Astrocyte of the spinal cord (primary cell): ENCODE results near the gene VMO1.

ENCODE experiments used
- DNase-seq: peaks from one replicate; pipeline ENCODE4 v3.0.0; 2011; ENCODE audit warnings: low read depth, low spot score
- H3K4me3 ChIP-seq: 2 replicates; pipeline ENCODE4 v1.5.1; 2011; ENCODE audit warnings: low read depth, mild to moderate bottlenecking, low read length, moderate library complexity
- in situ Hi-C: cut with HindIII; loops from 2 replicates; pipeline ENCODE4 v1.10.0; 2017; ENCODE audit warnings: low sequenced_read_pairs
- TF ChIP-seq, protein P1 (sequence below): IDR thresholded peaks from 2 replicates; pipeline ENCODE4 v1.5.1; 2012; ENCODE audit warnings: low read depth, mild to moderate bottlenecking, low read length, inconsistent platforms

VMO1 gene

DNA sequence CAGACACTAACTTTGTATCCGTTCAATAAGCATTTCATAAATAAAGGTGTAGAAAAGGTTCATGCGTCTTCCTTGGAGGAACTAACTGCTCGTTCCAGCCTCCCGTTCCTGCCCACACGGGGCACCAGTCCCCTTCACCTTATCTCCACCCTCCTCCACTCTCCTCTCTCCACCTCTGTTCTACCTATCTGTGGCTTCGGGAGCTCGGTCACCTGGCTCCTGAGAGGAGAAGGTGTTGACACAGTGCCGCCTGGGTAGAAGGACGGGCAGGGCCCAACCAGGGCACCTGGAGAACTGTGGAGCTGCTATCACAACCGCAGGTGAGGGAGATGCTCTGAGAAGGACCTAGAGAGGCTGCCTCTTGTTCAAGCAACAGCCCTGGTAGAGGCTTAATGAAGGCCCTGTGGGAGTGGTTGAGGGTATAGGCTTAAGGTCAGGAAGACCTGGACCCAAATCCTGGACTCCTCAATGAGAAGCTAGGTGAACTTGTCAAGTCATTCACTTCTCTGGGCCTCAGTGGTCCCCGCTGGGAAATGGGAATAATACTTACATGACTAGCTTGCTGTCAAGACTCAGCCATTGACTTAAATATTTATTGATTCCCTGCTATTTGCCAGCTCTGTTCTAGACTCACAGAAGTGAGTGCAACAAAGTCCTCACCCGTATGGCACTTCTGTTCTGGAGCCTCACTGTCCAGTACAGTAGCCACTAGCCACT, 37.4 kb upstream of the VMO1 start:
- TF ChIP-seq, protein P1, sequence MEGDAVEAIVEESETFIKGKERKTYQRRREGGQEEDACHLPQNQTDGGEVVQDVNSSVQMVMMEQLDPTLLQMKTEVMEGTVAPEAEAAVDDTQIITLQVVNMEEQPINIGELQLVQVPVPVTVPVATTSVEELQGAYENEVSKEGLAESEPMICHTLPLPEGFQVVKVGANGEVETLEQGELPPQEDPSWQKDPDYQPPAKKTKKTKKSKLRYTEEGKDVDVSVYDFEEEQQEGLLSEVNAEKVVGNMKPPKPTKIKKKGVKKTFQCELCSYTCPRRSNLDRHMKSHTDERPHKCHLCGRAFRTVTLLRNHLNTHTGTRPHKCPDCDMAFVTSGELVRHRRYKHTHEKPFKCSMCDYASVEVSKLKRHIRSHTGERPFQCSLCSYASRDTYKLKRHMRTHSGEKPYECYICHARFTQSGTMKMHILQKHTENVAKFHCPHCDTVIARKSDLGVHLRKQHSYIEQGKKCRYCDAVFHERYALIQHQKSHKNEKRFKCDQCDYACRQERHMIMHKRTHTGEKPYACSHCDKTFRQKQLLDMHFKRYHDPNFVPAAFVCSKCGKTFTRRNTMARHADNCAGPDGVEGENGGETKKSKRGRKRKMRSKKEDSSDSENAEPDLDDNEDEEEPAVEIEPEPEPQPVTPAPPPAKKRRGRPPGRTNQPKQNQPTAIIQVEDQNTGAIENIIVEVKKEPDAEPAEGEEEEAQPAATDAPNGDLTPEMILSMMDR = no peak
- in situ Hi-C loops = no loop called here
- H3K4me3 ChIP-seq = no peak overlapping the region
- no peak for DNase-seq

DNA sequence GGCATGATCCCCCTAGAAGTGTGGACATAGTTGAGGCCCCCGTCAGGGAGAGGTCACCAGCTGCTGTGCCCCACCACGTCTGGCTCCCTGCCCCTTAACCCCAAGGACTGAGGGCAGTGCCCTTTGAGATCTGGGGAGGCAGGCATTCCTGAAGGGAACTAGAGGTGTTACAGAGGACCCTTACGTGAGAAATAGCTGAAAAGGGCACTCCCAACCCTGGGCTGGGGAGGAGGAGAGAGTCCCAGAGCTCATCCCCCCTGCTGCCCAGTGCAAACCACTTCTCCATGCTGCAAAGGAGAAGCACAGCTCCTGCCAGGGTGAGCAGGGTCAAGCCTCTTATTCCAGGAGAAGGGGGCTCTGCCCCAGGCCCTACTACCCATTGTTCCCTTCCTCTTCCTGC, 36.7 kb upstream of the VMO1 start:
- in situ Hi-C loops = no loop called here
- DNase-seq = no peak
- H3K4me3 ChIP-seq = no peak overlapping the region
- TF ChIP-seq, protein P1 = no peak

DNA sequence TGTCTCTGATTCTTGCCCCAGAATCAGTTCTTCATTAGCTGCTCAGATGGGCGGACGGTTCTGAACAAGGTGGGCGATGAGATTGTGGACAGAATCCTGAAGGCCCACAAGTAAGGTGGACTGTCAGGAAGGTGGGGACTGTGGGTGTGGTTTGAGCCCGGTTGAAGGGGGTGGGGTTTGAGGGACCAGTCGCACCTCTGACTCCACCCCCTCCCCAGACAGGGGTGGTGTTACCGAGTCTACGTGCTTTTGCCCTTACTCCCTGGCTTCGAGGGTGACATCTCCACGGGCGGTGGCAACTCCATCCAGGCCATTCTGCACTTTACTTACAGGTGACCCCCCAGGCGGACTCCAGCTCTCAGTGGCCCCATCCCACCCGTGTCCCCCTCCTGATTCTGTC, 32.1 kb upstream of the VMO1 start:
- no peak for DNase-seq
- in situ Hi-C loops = no loop called here
- TF ChIP-seq, protein P1 = no peak
- H3K4me3 ChIP-seq = no peak overlapping the region

DNA sequence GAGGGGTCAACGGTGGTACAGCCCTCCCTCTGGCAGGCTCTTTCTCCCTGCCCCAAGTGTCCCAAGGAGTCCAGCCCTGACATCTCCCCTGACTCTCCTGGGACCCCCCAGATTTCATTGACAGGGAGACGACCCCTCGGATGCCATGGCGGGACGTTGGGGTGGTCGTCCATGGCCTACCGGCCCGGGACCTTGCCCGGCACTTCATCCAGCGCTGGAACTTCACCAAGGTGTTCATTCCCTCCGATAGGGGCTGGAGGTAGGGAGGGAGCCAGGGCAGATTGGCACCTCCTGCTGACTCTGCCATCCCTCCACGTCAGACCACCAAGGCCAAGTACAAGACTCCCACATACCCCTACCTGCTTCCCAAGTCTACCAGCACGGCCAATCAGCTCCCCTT, 30.7 kb upstream of the VMO1 start:
- H3K4me3 ChIP-seq = no peak overlapping the region
- in situ Hi-C loops = no loop called here
- TF ChIP-seq, protein P1 = no peak
- DNase-seq = no peak

DNA sequence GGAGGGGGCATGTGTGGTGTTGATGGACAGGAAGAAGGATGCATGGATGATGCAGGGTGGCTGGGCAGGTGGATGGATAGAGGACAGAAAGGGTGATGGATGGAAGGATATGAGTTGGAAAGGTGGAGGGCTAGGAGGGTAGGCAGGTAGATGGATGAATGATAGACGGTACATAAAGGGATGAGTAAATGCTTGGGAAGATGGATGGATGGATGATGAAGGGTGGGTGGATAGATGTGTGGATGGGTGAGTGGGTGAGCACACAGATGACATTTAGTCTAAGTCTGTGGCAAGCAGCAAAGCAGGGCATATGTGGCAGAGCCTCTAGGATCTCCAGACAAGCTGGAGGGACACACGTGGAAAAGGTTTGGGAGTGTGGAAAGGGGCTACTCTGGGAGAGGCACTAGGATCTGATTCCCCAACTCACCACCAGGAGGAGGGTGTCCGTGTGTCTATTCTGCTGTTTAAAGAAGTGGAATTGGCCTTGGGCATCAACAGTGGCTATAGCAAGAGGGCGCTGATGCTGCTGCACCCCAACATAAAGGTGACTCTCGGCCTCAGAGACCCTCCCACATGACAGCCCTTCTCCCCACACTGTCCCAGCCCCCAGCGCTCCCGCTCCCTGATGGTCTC, 29.0 kb upstream of the VMO1 start:
- no peak for DNase-seq
- H3K4me3 ChIP-seq = no peak overlapping the region
- in situ Hi-C loops = no loop called here
- TF ChIP-seq, protein P1 = peak; percentile 50

DNA sequence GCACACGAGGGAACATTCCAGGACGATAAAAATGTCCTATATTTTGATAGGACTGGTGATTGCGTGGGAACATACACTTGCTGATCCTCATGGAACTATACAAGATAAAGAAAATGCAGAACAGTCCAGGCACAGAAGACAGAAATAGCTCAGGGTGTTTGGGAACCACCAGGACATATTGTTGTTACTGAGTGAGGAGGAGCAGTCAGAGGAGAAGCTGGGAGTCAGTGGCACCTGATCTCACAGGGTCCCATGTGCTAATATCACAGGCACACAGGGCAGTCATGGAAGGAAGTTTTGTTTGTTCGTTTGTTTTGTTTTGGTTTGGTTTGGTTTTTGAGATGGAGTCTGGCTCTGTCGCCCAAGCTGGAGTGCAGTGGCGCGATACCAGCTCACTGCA, 26.5 kb upstream of the VMO1 start:
- in situ Hi-C loops = no loop called here
- TF ChIP-seq, protein P1 = no peak
- DNase-seq = no peak
- H3K4me3 ChIP-seq = no peak overlapping the region
